ENCODE data around the gene RPRD1A.
"Not testable (repeated sequence)": the region's sequence is repeated elsewhere in the genome, so short reads cannot be mapped to it uniquely, and the experiment has no call there.

RPRD1A gene

GRCh38 chr18:36025025-36025424, 42.3 kb downstream of the RPRD1A start:
- DNase-seq (ENCODE audit: low spot score) = no peak

GRCh38 chr18:36024241-36024640, 43.1 kb downstream of the RPRD1A start:
- not testable (repeated sequence) for DNase-seq (ENCODE audit: low spot score)

- no peak for DNase-seq (ENCODE audit: low spot score)
Observed at GRCh38 chr18:36023336-36023735, 44.0 kb downstream of the RPRD1A start.

GRCh38 chr18:36020174-36020711, 47.1 kb downstream of the RPRD1A start:
- no peak for DNase-seq (ENCODE audit: low spot score)

GRCh38 chr18:36017232-36017631, 50.1 kb downstream of the RPRD1A start:
- no peak for DNase-seq (ENCODE audit: low spot score)

- no peak for DNase-seq (ENCODE audit: low spot score)
Observed at GRCh38 chr18:36015629-36016028, 51.7 kb downstream of the RPRD1A start.

GRCh38 chr18:36012891-36013290, 54.5 kb downstream of the RPRD1A start:
- no peak for DNase-seq (ENCODE audit: low spot score)

- DNase-seq (ENCODE audit: low spot score) = no peak
Observed at GRCh38 chr18:36009214-36009613, 58.1 kb downstream of the RPRD1A start.

- DNase-seq (ENCODE audit: low spot score) = no peak
Observed at GRCh38 chr18:36006997-36007396, 60.4 kb downstream of the RPRD1A start.

- peak; percentile 17 for DNase-seq (ENCODE audit: low spot score)
Observed at GRCh38 chr18:35999925-36000324, 67.4 kb downstream of the RPRD1A start.

GRCh38 chr18:35998967-35999366, 68.4 kb downstream of the RPRD1A start:
- DNase-seq (ENCODE audit: low spot score) = no peak

GRCh38 chr18:35993013-35993412, 74.3 kb downstream of the RPRD1A start:
- DNase-seq (ENCODE audit: low spot score) = no peak

GRCh38 chr18:35991696-35992095, 75.7 kb downstream of the RPRD1A start:
- no peak for DNase-seq (ENCODE audit: low spot score)

- peak; percentile 48 for DNase-seq (ENCODE audit: low spot score)
Observed at GRCh38 chr18:35983818-35984217, 83.5 kb downstream of the RPRD1A start.

- no peak for DNase-seq (ENCODE audit: low spot score)
Observed at GRCh38 chr18:35983147-35983546, 84.2 kb downstream of the RPRD1A start.

GRCh38 chr18:35982409-35983114, 84.8 kb downstream of the RPRD1A start:
- no peak for DNase-seq (ENCODE audit: low spot score)

- no peak for DNase-seq (ENCODE audit: low spot score)
Observed at GRCh38 chr18:35979112-35979511, 88.2 kb downstream of the RPRD1A start.

- DNase-seq (ENCODE audit: low spot score) = no peak
Observed at GRCh38 chr18:35974181-35974580, 93.2 kb downstream of the RPRD1A start.

- no peak for DNase-seq (ENCODE audit: low spot score)
Observed at GRCh38 chr18:35973650-35974049, 93.7 kb downstream of the RPRD1A start.

GRCh38 chr18:35972197-35973000, 95.0 kb downstream of the RPRD1A start, which contains the start of gene RMP24:
RMP24 (plus strand) TSS chr18:35972679.
- peak; percentile 97 for DNase-seq (ENCODE audit: low spot score)

GRCh38 chr18:35971661-35972196, 95.6 kb downstream of the RPRD1A start:
- no peak for DNase-seq (ENCODE audit: low spot score)

GRCh38 chr18:35969676-35970075, 97.7 kb downstream of the RPRD1A start:
- no peak for DNase-seq (ENCODE audit: low spot score)

Measured in AG20443 (cell line).